ENCODE results near the gene IVD.

Gene IVD

DNA sequence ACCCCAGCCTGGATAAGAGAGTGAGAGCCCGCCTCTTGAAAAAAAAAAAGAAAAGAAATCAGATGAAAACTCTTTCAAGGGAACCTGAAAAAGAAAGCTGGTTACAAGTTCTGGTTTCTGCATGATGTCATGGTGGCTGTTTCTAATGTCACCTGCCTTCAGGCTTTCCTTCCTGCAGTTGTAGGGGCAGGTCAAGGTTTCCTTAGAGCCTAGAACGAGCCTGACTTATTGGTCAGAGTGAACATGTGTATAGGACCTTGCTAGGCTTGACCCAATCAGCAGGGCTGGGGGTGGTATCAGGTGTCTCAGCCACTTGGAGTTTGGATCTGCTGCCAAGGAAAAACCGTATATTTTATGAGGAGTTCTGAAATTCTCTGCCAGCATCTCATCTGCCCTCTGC lies 3.8 kb downstream of the IVD start:
- no peak for TF ChIP-seq CTCF (IDR thresholded peaks at IDR 0.05; ENCODE audit: low read depth, low read length)
- H3K4me3 ChIP-seq (ENCODE audit: low read depth, low read length) = no peak overlapping the region

- H3K4me3 ChIP-seq (ENCODE audit: low read depth, low read length) = no peak overlapping the region
- TF ChIP-seq CTCF (IDR thresholded peaks at IDR 0.05; ENCODE audit: low read depth, low read length) = no peak
Observed at GRCh38 chr15:40410476-40410875, 4.9 kb downstream of the IVD start.

DNA sequence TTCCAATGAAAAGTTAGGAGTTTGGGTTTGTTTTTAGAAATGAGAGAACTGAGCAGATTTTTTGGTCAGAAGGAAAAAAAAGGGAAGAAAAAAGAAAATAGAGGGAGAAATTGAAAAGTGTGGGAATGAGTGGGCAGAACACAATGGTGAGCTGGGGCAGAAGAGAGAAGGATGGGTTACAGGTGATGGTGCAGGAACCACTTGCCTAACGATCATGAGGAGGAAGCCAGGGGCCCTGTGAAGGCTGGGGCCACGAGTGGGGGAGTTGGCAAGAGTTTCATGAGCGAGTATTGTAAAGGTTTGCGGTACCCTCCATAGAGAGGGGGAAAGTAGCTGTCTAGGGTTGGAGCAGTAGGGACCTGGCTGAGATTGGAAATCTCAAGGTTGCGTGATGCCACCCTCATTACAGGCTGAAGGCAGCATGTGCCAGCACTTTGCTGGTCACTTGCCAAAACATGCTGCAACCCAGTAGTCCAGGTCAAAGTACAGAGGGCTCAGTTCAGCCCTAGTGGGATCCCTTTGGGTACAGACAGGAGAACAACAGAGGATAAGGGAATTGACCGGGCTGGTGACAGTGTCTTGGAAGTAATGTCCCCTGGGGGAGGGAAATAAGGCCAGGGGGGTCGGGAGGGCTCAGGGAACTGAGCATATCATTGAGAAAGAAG lies 6.6 kb downstream of the IVD start:
- TF ChIP-seq CTCF (IDR thresholded peaks at IDR 0.05; ENCODE audit: low read depth, low read length) = no peak
- H3K4me3 ChIP-seq (ENCODE audit: low read depth, low read length) = no peak overlapping the region

DNA sequence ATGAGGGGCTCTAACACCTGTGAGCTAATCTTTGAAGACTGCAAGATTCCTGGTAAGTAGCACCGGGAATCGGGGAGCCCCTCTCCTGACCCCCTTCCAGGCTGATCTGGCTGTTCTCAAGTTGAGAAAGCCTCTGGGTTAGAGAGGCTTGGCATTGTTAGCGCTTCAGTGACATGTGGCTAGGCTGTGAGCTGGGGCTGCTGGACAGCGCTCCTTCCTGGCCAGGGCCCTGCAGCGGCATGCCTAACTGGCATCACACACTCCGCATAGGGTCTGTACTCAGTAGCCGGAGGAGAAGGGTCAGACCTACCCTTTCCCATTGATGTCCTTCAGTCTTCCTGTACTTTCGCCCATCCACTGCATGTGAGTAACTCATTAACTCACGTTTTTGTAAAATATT lies 7.4 kb downstream of the IVD start:
- TF ChIP-seq CTCF (IDR thresholded peaks at IDR 0.05; ENCODE audit: low read depth, low read length) = no peak
- H3K4me3 ChIP-seq (ENCODE audit: low read depth, low read length) = no peak overlapping the region

DNA sequence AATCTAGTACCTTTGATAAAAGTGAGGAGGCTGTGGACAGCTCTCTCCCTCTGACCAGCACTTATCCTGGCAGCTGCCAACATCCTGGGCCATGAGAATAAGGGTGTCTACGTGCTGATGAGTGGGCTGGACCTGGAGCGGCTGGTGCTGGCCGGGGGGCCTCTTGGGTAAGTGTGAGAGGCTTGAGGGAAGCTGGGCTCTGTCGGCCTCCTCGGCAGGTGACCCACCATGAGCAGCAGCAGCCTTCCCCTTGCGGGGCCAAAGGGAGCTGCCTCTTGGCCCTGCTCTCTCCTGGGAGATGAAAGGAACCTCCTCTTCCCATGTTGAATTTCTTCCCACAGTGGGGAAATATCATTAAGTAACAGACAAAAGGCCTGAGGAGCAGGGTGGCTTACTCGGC lies 9.2 kb downstream of the IVD start:
- TF ChIP-seq CTCF (IDR thresholded peaks at IDR 0.05; ENCODE audit: low read depth, low read length) = no peak
- no peak overlapping the region for H3K4me3 ChIP-seq (ENCODE audit: low read depth, low read length)

- TF ChIP-seq CTCF (IDR thresholded peaks at IDR 0.05; ENCODE audit: low read depth, low read length) = no peak
Observed at GRCh38 chr15:40415226-40415625, 9.6 kb downstream of the IVD start.

GRCh38 chr15:40416056-40416455 lies 10.5 kb downstream of the IVD start:
- no peak overlapping the region for H3K4me3 ChIP-seq (ENCODE audit: low read depth, low read length)
- TF ChIP-seq CTCF (IDR thresholded peaks at IDR 0.05; ENCODE audit: low read depth, low read length) = no peak

More at GRCh38 chr15:40415226-40415625, 9.6 kb downstream of the IVD start:
- no peak overlapping the region for H3K4me3 ChIP-seq (ENCODE audit: low read depth, low read length)
